Body of pancreas (tissue), 4 donors: ENCODE results near the gene GULP1. TPM values are rescaled to one million over a fixed set of nuclear protein-coding genes. Genes with fewer than 3 reads are reported as not detected.

ENCODE experiments used
- ATAC-seq: fragments of 150-250 bp; one replicate; pipeline ENCODE4 v1.9.1; 2016
- DNase-seq, 4 donors: peaks; one replicate each; pipeline ENCODE4 v3.0.0-alpha.2; 2019
- H3K27ac ChIP-seq, 4 donors: fragments of 200-600 bp; sonication (generic); 1 replicate in 3 of 4; 2 replicates in 1 of 4; pipeline versions ENCODE4 v1.5.1 to v1.6.1; 2016 to 2019; ENCODE audit warnings: mild to moderate bottlenecking in 1 of 4, mixed read lengths in 1 of 4, moderate library complexity in 1 of 4
- H3K27me3 ChIP-seq, 2 donors: fragments of 200-600 bp; sonication (generic); one replicate each; pipeline ENCODE4 v1.6.0; 2016; ENCODE audit warnings: mild to moderate bottlenecking in 1 of 2
- H3K36me3 ChIP-seq, 2 donors: fragments of 200-600 bp; sonication (generic); replicated peaks in 1 of 2; 2 replicates each; pipeline ENCODE4 v1.5.1; 2016; ENCODE audit warnings: low read depth in 2 of 2; ENCODE audit not compliant: insufficient read depth in 1 of 2
- H3K4me1 ChIP-seq: fragments of 200-600 bp; sonication (generic); one replicate; pipeline ENCODE4 v1.6.0; 2016
- H3K4me3 ChIP-seq, 2 donors: fragments of 200-600 bp; sonication (generic); 1 replicate in 1 of 2; 2 replicates in 1 of 2; pipeline ENCODE4 v1.5.1; 2016 to 2019
- H3K9me3 ChIP-seq, 3 donors: fragments of 200-600 bp; sonication (generic); 1 replicate in 2 of 3; 2 replicates in 1 of 3; pipeline ENCODE4 v1.5.1; 2016
- CTCF ChIP-seq, 7 experiments: fragments of 450-650 bp in 4 of 7; fragments of 200-600 bp in 3 of 7; sonication (generic) in 3 of 7; IDR thresholded peaks; one replicate each; pipeline ENCODE4 v1.5.1; 2016 to 2019; ENCODE audit warnings: antibody characterized with exemption in 7 of 7
- POLR2A ChIP-seq, 3 donors: fragments of 450-650 bp; IDR thresholded peaks; one replicate each; pipeline ENCODE4 v1.6.1; 2016; ENCODE audit warnings: antibody characterized with exemption in 3 of 3, mild to moderate bottlenecking in 2 of 3
- WGBS, 2 donors: methylation state at CpG; one replicate each; pipeline ENCODE4 v1.1.5; 2017; 5-methylcytosine and 5-hydroxymethylcytosine counted together
- intact Hi-C: fragments of 100-400 bp; cut with DNase I; formaldehyde crosslinking; loops from one replicate; pipeline ENCODE4 v1.15.1; 2023
- total RNA-seq, 2 donors: library from RNA; depleted of rRNA; stranded (reverse); fragments of >200 nt; gene quantifications; one replicate each; pipeline ENCODE4 v1.1.0, GENCODE V29; 2016

The GULP1 gene
- total RNA-seq, 2 donors from 2014 or later = 24.7 to 50.3 TPM

- intact Hi-C loops = no loop called here
- no peaks in the 10 kb centered on the region for H3K36me3 ChIP-seq
- no peak overlapping the region for H3K27ac ChIP-seq
- TF ChIP-seq CTCF (IDR thresholded peaks at IDR 0.05) (no peak), POLR2A (IDR thresholded peaks at IDR 0.05) (no peak)
- no peaks in the 10 kb centered on the region for H3K9me3 ChIP-seq
- H3K4me1 ChIP-seq = no peaks in the 10 kb centered on the region
- no peaks in the 10 kb centered on the region for H3K27me3 ChIP-seq
- no peak overlapping the region for H3K4me3 ChIP-seq
- ATAC-seq (no peak), DNase-seq (no peak)
- 85 to 88% methylated on average over 5 of the region's 5 CpGs for WGBS, 2 donors
Observed at GRCh38 chr2:188580738-188581137, 289.1 kb downstream of the GULP1 start.

DNA sequence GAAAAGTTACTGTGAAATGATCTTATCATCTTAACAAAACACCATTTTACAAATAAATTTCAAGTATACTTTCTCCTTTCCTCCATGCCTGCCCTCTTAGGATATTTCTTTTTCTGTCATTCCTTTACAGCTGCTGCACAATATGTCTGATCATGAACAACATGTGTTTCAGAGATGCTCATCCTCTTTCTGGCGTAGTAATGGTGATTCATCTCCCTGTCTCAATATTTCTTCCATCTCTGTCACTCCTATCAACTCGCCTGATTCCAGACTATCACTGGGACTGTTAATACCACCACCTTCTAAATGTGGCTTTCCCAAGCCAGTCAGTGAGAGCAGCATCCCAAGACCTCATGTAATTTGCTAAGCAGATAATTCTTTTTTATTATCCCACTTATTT, 290.5 kb downstream of the GULP1 start:
- Histone ChIP-seq H3K36me3 (no peaks in the 10 kb centered on the region), H3K27ac (no peak overlapping the region), H3K27me3 (no peaks in the 10 kb centered on the region), H3K4me1 (no peaks in the 10 kb centered on the region), H3K9me3 (no peaks in the 10 kb centered on the region), H3K4me3 (no peak overlapping the region)
- intact Hi-C loops = no loop called here
- DNase-seq (no peak), ATAC-seq (no peak)
- WGBS, 2 donors = 95% methylated on average over 2 of the region's 2 CpGs
- TF ChIP-seq POLR2A (IDR thresholded peaks at IDR 0.05) (no peak), CTCF (IDR thresholded peaks at IDR 0.05) (no peak)

GRCh38 chr2:188588235-188588634, 296.6 kb downstream of the GULP1 start:
- TF ChIP-seq CTCF (IDR thresholded peaks at IDR 0.05) (no peak), POLR2A (IDR thresholded peaks at IDR 0.05) (no peak)
- H3K36me3 ChIP-seq = no peaks in the 10 kb centered on the region
- H3K4me1 ChIP-seq = no peaks in the 10 kb centered on the region
- ATAC-seq (no peak), DNase-seq (no peak)
- intact Hi-C loops = no loop called here
- H3K27me3 ChIP-seq = no peaks in the 10 kb centered on the region
- H3K4me3 ChIP-seq = no peak overlapping the region
- no peaks in the 10 kb centered on the region for H3K9me3 ChIP-seq
- no peak overlapping the region for H3K27ac ChIP-seq

- intact Hi-C loops = no loop called here
- DNase-seq = no peak
Observed at GRCh38 chr2:188596054-188596453, 304.4 kb downstream of the GULP1 start.

More at GRCh38 chr2:188596054-188596453, 304.4 kb downstream of the GULP1 start:
- Histone ChIP-seq H3K27me3 (no peaks in the 10 kb centered on the region), H3K9me3 (no peaks in the 10 kb centered on the region), H3K27ac (no peak overlapping the region), H3K4me1 (peaks cover 6% of the 10 kb centered on the region), H3K4me3 (no peak overlapping the region), H3K36me3 (no peaks in the 10 kb centered on the region)
- ATAC-seq = no peak
- TF ChIP-seq CTCF (IDR thresholded peaks at IDR 0.05) = no peak
- WGBS, 2 donors = 83 to 85% methylated on average over 1 of the region's 1 CpG
